ENCODE results near the gene SEMA5A.

Gene SEMA5A

GRCh38 chr5:9529513-9529912 lies 16.4 kb downstream of the SEMA5A start:
- H3K4me3 Mint-ChIP-seq: no peak overlapping the region

GRCh38 chr5:9529041-9529480 lies 16.8 kb downstream of the SEMA5A start:
- H3K36me3 Mint-ChIP-seq (ENCODE audit: low read depth): peaks cover 25% of the 10 kb centered on the region

More at GRCh38 chr5:9529513-9529912, 16.4 kb downstream of the SEMA5A start:
- no peak for DNase-seq
- no peak overlapping the region for H3K27ac Mint-ChIP-seq
- peaks cover 27% of the 10 kb centered on the region for H3K36me3 Mint-ChIP-seq (ENCODE audit: low read depth)
- no peaks in the 10 kb centered on the region for H3K27me3 Mint-ChIP-seq (ENCODE audit: low read depth, poor library complexity)
- peaks cover 7% of the 10 kb centered on the region for H3K4me1 Mint-ChIP-seq
- H3K9me3 Mint-ChIP-seq: no peaks in the 10 kb centered on the region
- no peak for TF ChIP-seq CTCF (IDR thresholded peaks at IDR 0.05)

GRCh38 chr5:9524941-9525340 lies 20.9 kb downstream of the SEMA5A start:
- Mint-ChIP-seq H3K9me3 (peaks cover 5% of the 10 kb centered on the region), H3K27me3 (ENCODE audit: low read depth, poor library complexity) (no peaks in the 10 kb centered on the region), H3K36me3 (ENCODE audit: low read depth) (peaks cover 37% of the 10 kb centered on the region), H3K4me1 (peaks cover 15% of the 10 kb centered on the region), H3K27ac (no peak overlapping the region), H3K4me3 (no peak overlapping the region)
- DNase-seq: no peak
- no peak for TF ChIP-seq CTCF (IDR thresholded peaks at IDR 0.05)

More at GRCh38 chr5:9529041-9529480, 16.8 kb downstream of the SEMA5A start:
- no peaks in the 10 kb centered on the region for H3K27me3 Mint-ChIP-seq (ENCODE audit: low read depth, poor library complexity)
- H3K4me3 Mint-ChIP-seq: no peak overlapping the region
- peaks cover 2% of the 10 kb centered on the region for H3K9me3 Mint-ChIP-seq
- no peak for TF ChIP-seq CTCF (IDR thresholded peaks at IDR 0.05)
- peaks cover 9% of the 10 kb centered on the region for H3K4me1 Mint-ChIP-seq
- H3K27ac Mint-ChIP-seq: no peak overlapping the region
- no peak for DNase-seq

- H3K27me3 Mint-ChIP-seq (ENCODE audit: low read depth, poor library complexity): no peaks in the 10 kb centered on the region
- peaks cover 28% of the 10 kb centered on the region for H3K36me3 Mint-ChIP-seq (ENCODE audit: low read depth)
- DNase-seq: no peak
- no peak overlapping the region for H3K27ac Mint-ChIP-seq
- TF ChIP-seq CTCF (IDR thresholded peaks at IDR 0.05): no peak
- H3K9me3 Mint-ChIP-seq: peaks cover 5% of the 10 kb centered on the region
- no peak overlapping the region for H3K4me3 Mint-ChIP-seq
- peaks cover 24% of the 10 kb centered on the region for H3K4me1 Mint-ChIP-seq
Observed at GRCh38 chr5:9523090-9523823, 22.6 kb downstream of the SEMA5A start.

GRCh38 chr5:9519537-9519936 lies 26.3 kb downstream of the SEMA5A start:
- Mint-ChIP-seq H3K4me3 (no peak overlapping the region), H3K9me3 (peaks cover 5% of the 10 kb centered on the region), H3K36me3 (ENCODE audit: low read depth) (peaks cover 21% of the 10 kb centered on the region), H3K27me3 (ENCODE audit: low read depth, poor library complexity) (no peaks in the 10 kb centered on the region), H3K27ac (no peak overlapping the region), H3K4me1 (peaks cover 24% of the 10 kb centered on the region)
- TF ChIP-seq CTCF (IDR thresholded peaks at IDR 0.05): no peak
- DNase-seq: no peak

- H3K27ac Mint-ChIP-seq: no peak overlapping the region
- H3K9me3 Mint-ChIP-seq: no peaks in the 10 kb centered on the region
- H3K27me3 Mint-ChIP-seq (ENCODE audit: low read depth, poor library complexity): no peaks in the 10 kb centered on the region
- no peak for TF ChIP-seq CTCF (IDR thresholded peaks at IDR 0.05)
- peaks cover 4% of the 10 kb centered on the region for H3K36me3 Mint-ChIP-seq (ENCODE audit: low read depth)
- H3K4me3 Mint-ChIP-seq: no peak overlapping the region
- DNase-seq: no peak
- H3K4me1 Mint-ChIP-seq: peaks cover 10% of the 10 kb centered on the region
Observed at GRCh38 chr5:9516591-9516990, 29.3 kb downstream of the SEMA5A start.

All from nephron progenitor cell (in vitro differentiated cells).